Measurements from ENCODE around the gene MAGED1.

Gene MAGED1

DNA sequence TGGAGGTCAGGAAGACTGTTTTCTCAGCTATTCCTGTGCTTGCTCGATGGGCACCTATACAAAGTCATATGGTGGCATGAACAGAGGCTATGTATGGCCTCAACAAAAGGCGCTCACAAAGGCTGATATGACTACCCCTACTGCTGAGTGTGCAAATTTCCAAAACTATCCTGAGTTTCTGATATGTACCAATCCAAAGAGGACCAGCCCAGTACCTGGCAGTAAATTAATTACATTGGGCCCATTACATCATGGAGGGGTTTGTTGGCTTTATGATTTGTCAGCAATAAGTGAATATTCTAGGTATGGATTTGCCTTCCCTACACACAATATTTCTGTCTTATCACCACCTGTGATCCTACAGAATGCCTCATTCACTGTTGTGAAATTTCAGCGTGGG, 12.3 kb downstream of the MAGED1 start:
- in situ Hi-C loops (cut with MboI; ENCODE audit: low sequenced_read_pairs, unreplicated experiment) = no loop called here
- DNase-seq (ENCODE audit: low spot score) = no peak
- TF ChIP-seq CTCF (IDR thresholded peaks at IDR 0.05; ENCODE audit: borderline replicate concordance, control extremely low read depth, extremely low read depth, insufficient read depth, missing control alignments) = no peak

DNA sequence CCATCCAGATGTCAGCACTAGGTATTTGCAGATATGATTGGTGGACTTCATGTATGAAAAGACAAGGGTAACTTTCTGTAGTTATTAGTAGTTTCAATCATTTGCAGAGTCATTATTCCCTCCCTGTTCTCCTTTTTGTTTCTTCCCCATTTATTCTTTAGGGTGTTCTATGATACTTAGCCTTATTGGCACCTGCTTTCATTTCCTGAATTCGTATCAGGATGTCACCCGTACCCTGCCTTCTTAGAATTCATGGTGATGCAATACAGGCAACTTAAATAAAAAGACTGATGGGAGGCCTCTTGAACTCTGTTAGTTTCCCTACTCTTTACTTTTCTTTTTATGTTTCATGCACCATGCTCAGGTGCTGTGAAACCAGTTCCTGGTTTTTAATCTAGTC, 24.2 kb downstream of the MAGED1 start:
- in situ Hi-C loops (cut with MboI; ENCODE audit: low sequenced_read_pairs, unreplicated experiment) = no loop called here
- no peak for DNase-seq (ENCODE audit: low spot score)
- TF ChIP-seq CTCF (IDR thresholded peaks at IDR 0.05; ENCODE audit: borderline replicate concordance, control extremely low read depth, extremely low read depth, insufficient read depth, missing control alignments) = no peak

GRCh38 chrX:51922561-51922960, 29.1 kb downstream of the MAGED1 start:
- in situ Hi-C loops (cut with MboI; ENCODE audit: low sequenced_read_pairs, unreplicated experiment) = no loop called here

GRCh38 chrX:51931566-51932150, 38.2 kb downstream of the MAGED1 start:
- no peak for DNase-seq (ENCODE audit: low spot score)
- in situ Hi-C loops (cut with MboI; ENCODE audit: low sequenced_read_pairs, unreplicated experiment) = no loop called here
- TF ChIP-seq CTCF (IDR thresholded peaks at IDR 0.05; ENCODE audit: borderline replicate concordance, control extremely low read depth, extremely low read depth, insufficient read depth, missing control alignments) = no peak

More at GRCh38 chrX:51922561-51922960, 29.1 kb downstream of the MAGED1 start:
- DNase-seq (ENCODE audit: low spot score) = no peak
- TF ChIP-seq CTCF (IDR thresholded peaks at IDR 0.05; ENCODE audit: borderline replicate concordance, control extremely low read depth, extremely low read depth, insufficient read depth, missing control alignments) = no peak

Measured in GM13976 (cell line).